Erythroblast (primary cell): ENCODE measurements around the gene STAMBP.

Experiments used
- GATA1 ChIP-seq: IDR thresholded peaks from 2 replicates; pipeline ENCODE4 v1.6.1; 2011; ENCODE audit warnings: low read depth, mild to moderate bottlenecking, control low read depth, low read length, moderate library complexity
- POLR2A ChIP-seq: IDR thresholded peaks from 2 replicates; pipeline ENCODE4 v1.6.1; 2011; ENCODE audit warnings: mild to moderate bottlenecking, low read length

- TF ChIP-seq POLR2A = no peak
- TF ChIP-seq GATA1 = no peak
Measured at GRCh38 chr2:73841912-73842738, 13.4 kb downstream of the STAMBP start.
